HepG2 (cell line): ENCODE data around the gene SAMM50. TPM values are rescaled to one million over a fixed set of nuclear protein-coding genes. Genes with fewer than 3 reads are reported as not detected.

ENCODE experiments used
- CHD4 ChIP-seq: fragments of 200-600 bp; sonication (generic); IDR thresholded peaks from 2 replicates; pipeline ENCODE4 v1.7.0; 2017; ENCODE audit warnings: mild to moderate bottlenecking, low read length, borderline replicate concordance
- DDIT3 ChIP-seq: sonication (generic); formaldehyde crosslinking; IDR thresholded peaks from 2 replicates; pipeline ENCODE4 v1.4.0; 2020; ENCODE audit warnings: mild to moderate bottlenecking, missing genetic modification reagents
- HMG20A ChIP-seq: IDR thresholded peaks from 2 replicates; pipeline ENCODE4 v1.6.1; 2016; ENCODE audit warnings: borderline replicate concordance
- HMG20B ChIP-seq: conservative IDR thresholded peaks from 2 replicates; pipeline ENCODE4 v1.6.1; 2016; ENCODE audit warnings: missing genetic modification reagents, missing compliant biosample characterization
- HNF4G ChIP-seq, 2 experiments: sonication (generic) in 1 of 2; formaldehyde crosslinking in 1 of 2; IDR thresholded peaks; 2 replicates each; pipeline versions ENCODE4 v1.4.0 to v1.6.1; 2011 to 2020; ENCODE audit warnings: borderline replicate concordance in 2 of 2, low read depth in 2 of 2, mild to moderate bottlenecking in 2 of 2, low read length in 1 of 2, missing genetic modification reagents in 1 of 2, moderate library complexity in 1 of 2
- MAFF ChIP-seq: IDR thresholded peaks from 2 replicates; pipeline ENCODE4 v1.6.1; 2011; ENCODE audit warnings: low read depth, low read length, improper control_type of control experiment
- MED1 ChIP-seq: sonication (generic); formaldehyde crosslinking; IDR thresholded peaks from 2 replicates; pipeline ENCODE4 v1.4.0; 2020; ENCODE audit warnings: missing genetic modification reagents
- PTBP1 ChIP-seq: fragments of 200-400 bp; formaldehyde crosslinking; IDR thresholded peaks from 2 replicates; pipeline ENCODE4 v1.6.1; 2018; ENCODE audit warnings: low read length, low read depth; ENCODE audit not compliant: poor library complexity, severe bottlenecking
- RERE ChIP-seq: IDR thresholded peaks from 2 replicates; pipeline ENCODE4 v1.6.1; 2016; ENCODE audit warnings: low read depth, missing genetic modification reagents, missing compliant biosample characterization
- RFX5 ChIP-seq: IDR thresholded peaks from 2 replicates; pipeline ENCODE4 v1.6.1; 2011; ENCODE audit warnings: low read depth, low read length, improper control_type of control experiment
- RXRA ChIP-seq: sonication (generic); formaldehyde crosslinking; IDR thresholded peaks from 2 replicates; pipeline ENCODE4 v1.5.1; 2020; ENCODE audit warnings: missing genetic modification reagents
- SATB2 ChIP-seq: sonication (generic); formaldehyde crosslinking; IDR thresholded peaks from 2 replicates; pipeline ENCODE4 v1.5.0; 2020; ENCODE audit warnings: missing genetic modification reagents
- TCF12 ChIP-seq, 2 experiments: fragments of 450-650 bp in 1 of 2; sonication (generic) in 1 of 2; formaldehyde crosslinking in 1 of 2; IDR thresholded peaks; 2 replicates each; pipeline versions ENCODE4 v1.6.1 to v1.8.0; 2017 to 2022; ENCODE audit warnings: antibody characterized with exemption in 1 of 2, mild to moderate bottlenecking in 1 of 2, missing genetic modification reagents in 1 of 2, moderate library complexity in 1 of 2
- YEATS2 ChIP-seq: sonication (generic); formaldehyde crosslinking; IDR thresholded peaks from 2 replicates; pipeline ENCODE4 v1.4.0; 2020; ENCODE audit warnings: missing genetic modification reagents, borderline replicate concordance
- ZBTB42 ChIP-seq: sonication (generic); formaldehyde crosslinking; IDR thresholded peaks from 2 replicates; pipeline ENCODE4 v1.5.0; 2020; ENCODE audit warnings: mild to moderate bottlenecking, missing genetic modification reagents
- ZFY ChIP-seq: sonication (generic); formaldehyde crosslinking; IDR thresholded peaks from 2 replicates; pipeline ENCODE4 v1.4.0; 2020; ENCODE audit warnings: missing genetic modification reagents
- ZNF253 ChIP-seq: sonication (generic); formaldehyde crosslinking; IDR thresholded peaks from 2 replicates; pipeline ENCODE4 v1.8.0; 2022; ENCODE audit warnings: mild to moderate bottlenecking, missing genetic modification reagents, borderline replicate concordance
- ZNF354B ChIP-seq: sonication (generic); formaldehyde crosslinking; IDR thresholded peaks from 2 replicates; pipeline ENCODE4 v1.8.0; 2022; ENCODE audit warnings: mild to moderate bottlenecking, missing genetic modification reagents
- ZNF484 ChIP-seq: sonication (generic); formaldehyde crosslinking; IDR thresholded peaks from 2 replicates; pipeline ENCODE4 v1.5.1; 2020; ENCODE audit warnings: mild to moderate bottlenecking, low read depth, missing genetic modification reagents, borderline replicate concordance
- ZNF574 ChIP-seq: sonication (generic); formaldehyde crosslinking; IDR thresholded peaks from 2 replicates; pipeline ENCODE4 v1.4.0; 2020; ENCODE audit warnings: missing genetic modification reagents
- polyA plus RNA-seq, 8 experiments: library from polyadenylated mRNA; depleted of rRNA in 3 of 8; stranded (reverse) in 7 of 8; unstranded in 1 of 8; fragments of >200 nt; fragmentation: Illumina TruSeq in 4 of 8; extraction: Trizol in 4 of 8; gene quantifications; 2 replicates each; pipeline versions ENCODE4 v1.2.1 to v1.2.3, GENCODE V29; 2011 to 2016; ENCODE audit warnings: low read depth in 4 of 8, missing spikeins in 1 of 8, mixed read lengths in 1 of 8; ENCODE audit not compliant: insufficient read depth in 1 of 8
- total RNA-seq, 5 experiments: library from RNA; depleted of rRNA; stranded (reverse); fragments of >200 nt; fragmentation: Illumina TruSeq; extraction: Trizol; gene quantifications; 2 replicates each; pipeline ENCODE4 v1.2.3, GENCODE V29; 2016; ENCODE audit warnings: low read depth in 1 of 5

SAMM50 gene
- total and polyA plus RNA-seq, 2 of the 13 experiments (the other 11 are each of a cell fraction or from before 2014, with no cell fraction given) = 34.7 to 63.4 TPM

- peak; percentile 78 for TF ChIP-seq RERE (CRISPR knock-in tag)
- peak; percentile 24; the same call in 1 of the 2 replicates for TF ChIP-seq YEATS2 (CRISPR knock-in tag)
- TF ChIP-seq ZNF574 (CRISPR knock-in tag) = peak; percentile 78
- peak; percentile 88; the same call in 1 of the 2 replicates for TF ChIP-seq HMG20B (CRISPR knock-in tag)
- TF ChIP-seq RXRA (CRISPR knock-in tag) = peak; percentile 42; the same call in 1 of the 2 replicates
- TF ChIP-seq SATB2 (CRISPR knock-in tag) = no peak
- no peak for TF ChIP-seq ZNF354B (CRISPR knock-in tag)
- no peak for TF ChIP-seq ZNF484 (CRISPR knock-in tag)
- TF ChIP-seq TCF12 (IDR thresholded peaks at IDR 0.05) = no peak
- no peak for TF ChIP-seq TCF12 (CRISPR knock-in tag; IDR thresholded peaks at IDR 0.05)
- TF ChIP-seq CHD4 = no peak
- TF ChIP-seq MED1 = peak; percentile 93
- TF ChIP-seq DDIT3 (CRISPR knock-in tag) = no peak
- TF ChIP-seq HNF4G (IDR thresholded peaks at IDR 0.05; ENCODE audit: borderline replicate concordance, low read depth, low read length) = peak; percentile 86
- TF ChIP-seq HNF4G (CRISPR knock-in tag; IDR thresholded peaks at IDR 0.05; ENCODE audit: borderline replicate concordance, low read depth) = peak; percentile 96
- no peak for TF ChIP-seq ZNF253 (CRISPR knock-in tag)
- TF ChIP-seq MAFF = 0 out of 2 replicates have a peak, but pooled peaks have one; percentile 26
- TF ChIP-seq ZBTB42 (CRISPR knock-in tag) = no peak
- no peak; the same call in 1 of the 2 replicates for TF ChIP-seq HMG20A (CRISPR knock-in tag)
- TF ChIP-seq RFX5 = no peak
- peak; percentile 16 for TF ChIP-seq ZFY (CRISPR knock-in tag)
- TF ChIP-seq PTBP1 = no peak
Observed at GRCh38 chr22:43925433-43926348, 29.6 kb upstream of the SAMM50 start (continued).
